Daoy (cell line): ENCODE measurements around the gene SH3D21. TPM values are rescaled to one million over a fixed set of nuclear protein-coding genes. Genes with fewer than 3 reads are reported as not detected.

Source experiments
- DNase-seq: peaks from one replicate; pipeline ENCODE4 v3.0.0-alpha.2; 2015; ENCODE audit warnings: low read depth
- total RNA-seq: library from RNA; depleted of rRNA; stranded (reverse); fragments of >200 nt; shearing (Covaris generic); gene quantifications from 2 replicates; pipeline ENCODE4 v1.2.3, GENCODE V29; 2014; rRNA removed

The SH3D21 gene
- total RNA-seq, 1 experiment from 2014 or later = 1.1 TPM

DNA sequence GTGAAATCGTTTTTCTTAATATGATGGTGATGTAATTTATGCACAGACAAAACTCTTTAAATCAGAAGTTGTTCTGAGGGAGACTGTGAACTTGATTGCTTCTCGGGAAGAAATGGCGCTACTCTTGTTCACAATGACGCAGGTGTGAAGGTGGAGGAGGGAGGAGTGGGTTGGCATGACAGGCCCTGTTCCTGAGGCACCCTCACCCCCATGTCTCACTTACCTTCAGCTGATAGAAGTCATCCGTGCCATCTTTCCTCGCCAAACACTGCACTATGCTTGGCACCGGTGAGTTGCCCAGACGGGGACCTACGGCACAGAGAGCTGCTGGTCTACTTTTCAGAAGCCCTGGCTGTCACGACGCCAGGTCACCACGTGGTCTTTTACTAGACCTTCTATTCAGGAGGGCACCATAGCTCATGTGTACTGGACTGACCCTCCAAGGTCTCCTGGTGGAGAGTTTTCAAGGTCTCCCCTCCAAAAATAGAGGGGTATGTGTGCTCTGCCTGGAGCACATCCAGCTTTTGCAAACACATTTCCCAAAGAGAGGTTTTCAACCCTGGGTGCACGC is 52.4 kb downstream of the SH3D21 start:
- no peak for DNase-seq

DNA sequence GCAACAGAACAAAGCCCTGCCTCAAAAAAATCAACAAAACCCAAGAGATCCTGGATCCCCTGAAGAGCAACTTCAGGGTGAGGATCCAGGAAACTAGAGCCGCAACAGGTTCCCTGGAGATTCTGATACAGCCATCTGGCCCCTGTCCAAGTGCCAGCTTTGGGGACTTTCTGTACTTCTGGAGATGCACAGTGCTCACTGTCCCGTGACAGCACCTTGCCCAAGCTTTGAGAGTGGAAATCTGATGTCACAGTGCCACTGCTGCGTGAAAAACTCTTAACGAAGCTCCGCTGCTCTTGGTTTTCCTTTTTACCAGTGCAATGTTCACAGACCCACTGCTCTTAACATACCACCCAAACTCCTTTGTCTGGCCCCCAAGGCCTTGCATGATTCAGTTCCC is 53.2 kb downstream of the SH3D21 start:
- DNase-seq = no peak

DNA sequence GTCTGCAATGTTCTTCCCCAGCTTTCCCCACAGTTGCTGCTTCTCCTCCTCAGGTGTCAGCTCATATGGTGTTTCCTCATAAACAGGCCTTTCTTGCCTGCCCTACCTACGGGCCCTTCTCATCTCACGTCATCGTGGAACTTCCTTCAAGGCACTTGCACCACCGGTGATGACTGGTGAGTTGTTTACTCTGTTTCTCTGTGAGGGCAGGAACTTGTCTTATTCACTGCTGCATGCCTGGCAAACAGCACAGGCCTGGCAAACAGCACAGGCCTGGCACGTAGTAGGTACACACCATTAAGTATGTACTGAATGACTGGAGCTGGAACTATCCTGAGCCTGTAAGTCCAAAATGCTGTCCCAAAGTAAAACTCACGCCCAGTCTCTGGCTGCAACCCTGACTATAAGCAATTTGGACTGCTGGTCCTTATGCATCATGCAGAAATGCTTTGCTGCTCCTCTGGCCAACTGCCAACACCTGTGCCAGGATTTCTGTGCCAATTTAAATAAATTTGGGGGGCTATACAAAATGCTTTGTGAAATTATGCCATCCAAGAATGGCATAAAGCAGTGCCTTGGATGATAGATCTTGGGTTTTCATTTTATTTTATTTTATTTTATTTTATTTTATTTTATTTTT is 53.9 kb downstream of the SH3D21 start:
- no peak for DNase-seq

DNA sequence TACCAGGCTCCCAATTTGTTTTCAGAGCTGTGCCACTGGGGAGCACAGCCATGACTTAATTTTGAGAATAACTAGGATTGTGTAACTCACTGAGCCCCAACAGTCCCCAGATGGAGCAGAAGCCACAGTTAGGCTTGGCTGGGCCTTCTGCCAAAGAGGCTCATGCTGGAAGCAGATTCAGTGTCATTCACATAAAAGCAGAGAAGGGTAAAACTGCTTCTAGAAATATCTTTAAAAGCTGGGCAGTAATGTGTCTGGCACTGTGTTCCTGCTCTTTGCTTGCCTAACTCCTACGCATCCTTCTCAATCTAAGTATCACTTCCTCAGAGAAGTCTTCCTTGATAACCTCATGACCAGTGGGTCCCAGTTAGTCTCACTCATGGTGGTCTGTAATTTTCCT is 59.2 kb downstream of the SH3D21 start:
- no peak for DNase-seq

DNA sequence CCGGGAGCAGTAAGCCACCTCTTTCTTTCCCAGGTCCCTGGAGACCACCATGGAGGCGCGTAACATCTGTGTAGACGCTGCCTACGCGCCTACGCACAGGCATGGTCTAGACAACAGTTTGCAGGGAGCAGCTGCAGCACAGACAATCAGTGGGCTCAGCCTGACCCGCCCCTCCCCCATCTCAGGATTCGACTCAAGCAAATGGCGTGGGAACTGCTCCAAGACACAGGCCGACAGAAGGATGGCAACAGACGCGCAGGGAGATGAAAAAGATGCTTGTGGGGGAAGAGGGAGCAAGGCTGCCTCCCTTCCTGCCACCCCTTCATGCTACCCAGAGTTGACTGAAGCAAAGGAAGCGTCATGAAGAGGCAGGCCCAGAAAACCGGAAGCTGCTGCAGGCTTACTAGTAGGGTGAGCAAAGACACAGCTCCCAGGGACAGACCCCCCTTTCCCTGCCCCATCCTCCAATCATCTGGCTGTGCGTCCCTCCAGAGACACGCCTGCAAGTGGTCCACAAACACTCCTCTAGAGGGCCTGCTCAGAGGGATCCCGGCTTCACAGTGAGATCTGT is 60.0 kb downstream of the SH3D21 start:
- no peak for DNase-seq

DNA sequence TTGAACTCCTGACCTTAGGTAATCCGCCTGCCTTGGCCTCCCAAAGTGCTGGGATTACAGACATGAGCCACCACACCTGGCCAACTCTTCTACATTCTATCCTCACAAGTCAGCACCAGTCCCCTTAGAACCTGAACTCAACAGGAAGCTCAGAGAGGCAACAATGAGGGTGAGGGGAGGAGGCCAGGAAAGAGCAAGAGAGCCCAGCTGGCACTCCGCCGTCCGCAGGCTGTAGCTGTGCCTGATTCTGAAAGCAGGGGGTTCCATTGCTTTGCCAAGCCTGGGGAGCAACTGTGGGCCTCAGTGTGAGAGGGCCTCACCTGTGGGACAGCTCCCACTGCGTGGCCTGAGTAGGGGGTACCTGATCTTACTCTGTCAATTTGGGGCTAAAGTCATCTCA is 60.9 kb downstream of the SH3D21 start:
- DNase-seq = no peak

DNA sequence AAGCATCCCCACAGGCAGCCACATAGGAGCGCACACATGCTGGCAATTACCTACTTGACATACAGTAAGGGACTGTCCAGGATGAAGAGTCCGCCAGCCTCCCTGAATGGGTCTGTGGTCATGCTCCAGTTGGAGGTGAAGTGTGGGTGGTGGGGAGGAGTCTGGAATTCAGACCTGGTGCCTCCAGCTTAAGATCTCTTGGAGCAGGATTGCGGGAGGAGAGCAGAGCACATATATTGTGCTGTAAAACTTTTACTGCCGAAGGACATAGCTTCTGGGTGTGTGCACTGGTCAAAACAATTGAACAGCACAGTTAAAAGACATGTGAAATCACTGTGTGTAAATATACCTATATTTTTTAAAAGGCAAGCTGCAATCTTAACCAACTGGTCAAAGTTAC is 61.6 kb downstream of the SH3D21 start:
- DNase-seq = peak; percentile 49

DNA sequence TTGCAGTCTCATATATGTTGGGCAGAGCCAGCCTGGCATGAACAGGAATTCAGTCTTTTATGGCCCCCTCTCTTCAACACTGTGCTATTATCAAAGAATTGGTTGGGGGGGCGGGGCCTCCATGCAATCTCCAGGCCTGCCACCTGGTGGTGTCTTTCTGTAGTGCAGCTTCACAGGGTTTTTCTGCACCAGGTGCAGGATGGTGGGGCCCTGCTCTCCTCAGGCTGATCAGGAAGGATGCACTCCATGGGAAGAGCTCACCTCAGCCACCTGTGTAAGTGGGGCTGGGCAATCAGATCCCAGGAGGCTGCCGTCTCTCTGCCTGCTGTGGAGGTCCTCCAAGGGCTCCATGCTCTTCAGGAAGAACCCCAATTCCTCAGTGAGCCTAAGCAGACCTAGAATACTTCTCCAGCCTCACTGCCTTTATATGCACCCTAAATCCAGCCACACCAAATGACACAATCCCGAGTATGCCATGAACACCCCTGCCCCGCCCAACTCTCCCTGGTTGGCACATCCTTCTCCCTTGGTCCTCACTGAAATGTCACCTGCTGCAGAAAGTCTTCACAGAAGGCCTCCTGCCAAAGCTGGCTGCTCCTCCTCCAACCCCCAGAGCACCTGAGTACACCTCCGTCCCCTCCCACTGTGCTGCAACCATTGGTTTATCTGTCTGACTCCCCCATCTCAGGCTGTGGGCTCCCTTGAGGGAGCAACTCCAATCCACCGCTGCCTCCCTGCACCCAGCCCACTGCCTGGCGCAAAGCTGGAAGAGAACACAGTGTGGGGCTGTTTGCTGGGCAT is 63.1 kb downstream of the SH3D21 start:
- DNase-seq = peak; percentile 69

Other genes starting within 250 kb of the SH3D21 start
- gene TEKT2, start 222.3 kb upstream of the SH3D21 start, total RNA-seq = not detected in 2 replicates
- gene ADPRS, start 217.5 kb upstream of the SH3D21 start, total RNA-seq = 116 and 118 TPM in 2 replicates
- gene COL8A2, start 181.1 kb upstream of the SH3D21 start, total RNA-seq = 2.2 and 3.7 TPM in 2 replicates
- 129 and 141 TPM in 2 replicates for gene TRAPPC3, start 156.9 kb upstream of the SH3D21 start, total RNA-seq
- 183 and 236 TPM in 2 replicates for gene MAP7D1, start 150.2 kb upstream of the SH3D21 start, total RNA-seq
- 57.4 and 76.3 TPM in 2 replicates for gene THRAP3, start 81.9 kb upstream of the SH3D21 start, total RNA-seq
- 28.1 and 44.1 TPM in 2 replicates for gene EVA1B, start 17.3 kb downstream of the SH3D21 start, total RNA-seq
- gene STK40, start 79.6 kb downstream of the SH3D21 start, total RNA-seq = 18.2 and 31.1 TPM in 2 replicates
- 5.1 and 10.3 TPM in 2 replicates for gene LSM10, start 91.5 kb downstream of the SH3D21 start, total RNA-seq
- gene OSCP1, start 144.1 kb downstream of the SH3D21 start, total RNA-seq = 6.3 and 16.9 TPM in 2 replicates
- gene MRPS15, start 158.0 kb downstream of the SH3D21 start, total RNA-seq = 77.7 and 94.6 TPM in 2 replicates
- not detected in 2 replicates for gene CSF3R, start 176.5 kb downstream of the SH3D21 start, total RNA-seq